Activated naive CD4-positive, alpha-beta T cell treated with anti-CD3 and anti-CD28 coated beads, Interleukin-2, amount 10 ng/mL, durations not matched to agents 7 days and 5 days (primary cell): ENCODE data around the gene KCTD14.
"Not testable (repeated sequence)": the region's sequence is repeated elsewhere in the genome, so short reads cannot be mapped to it uniquely, and the experiment has no call there.

Source experiments
- CTCF ChIA-PET: fragments of 350-600 bp; sonication (Branson Sonifier 250); formaldehyde crosslinking; loops from one replicate; lab custom pipeline; 2021; ENCODE audit warnings: antibody characterized with exemption; lab: Charles Lee
- DNase-seq: peaks from one replicate; pipeline ENCODE4 v3.0.0-alpha.2; 2020
- H3K27ac Mint-ChIP-seq: one replicate; pipeline ENCODE4 v1.8.0; 2021; ENCODE audit warnings: mild to moderate bottlenecking, moderate library complexity, mixed read lengths
- H3K27me3 Mint-ChIP-seq: one replicate; pipeline ENCODE4 v1.8.0; 2021; ENCODE audit warnings: mild to moderate bottlenecking, mixed read lengths
- H3K36me3 Mint-ChIP-seq: one replicate; pipeline ENCODE4 v1.8.0; 2021; ENCODE audit warnings: mixed read lengths
- H3K4me1 Mint-ChIP-seq: one replicate; pipeline ENCODE4 v1.8.0; 2021; ENCODE audit warnings: mixed read lengths
- H3K4me3 Mint-ChIP-seq: one replicate; pipeline ENCODE4 v1.8.0; 2021; ENCODE audit warnings: mild to moderate bottlenecking, moderate library complexity, mixed read lengths
- H3K9me3 Mint-ChIP-seq: one replicate; pipeline ENCODE4 v1.8.0; 2021; ENCODE audit warnings: mixed read lengths

KCTD14 gene

DNA sequence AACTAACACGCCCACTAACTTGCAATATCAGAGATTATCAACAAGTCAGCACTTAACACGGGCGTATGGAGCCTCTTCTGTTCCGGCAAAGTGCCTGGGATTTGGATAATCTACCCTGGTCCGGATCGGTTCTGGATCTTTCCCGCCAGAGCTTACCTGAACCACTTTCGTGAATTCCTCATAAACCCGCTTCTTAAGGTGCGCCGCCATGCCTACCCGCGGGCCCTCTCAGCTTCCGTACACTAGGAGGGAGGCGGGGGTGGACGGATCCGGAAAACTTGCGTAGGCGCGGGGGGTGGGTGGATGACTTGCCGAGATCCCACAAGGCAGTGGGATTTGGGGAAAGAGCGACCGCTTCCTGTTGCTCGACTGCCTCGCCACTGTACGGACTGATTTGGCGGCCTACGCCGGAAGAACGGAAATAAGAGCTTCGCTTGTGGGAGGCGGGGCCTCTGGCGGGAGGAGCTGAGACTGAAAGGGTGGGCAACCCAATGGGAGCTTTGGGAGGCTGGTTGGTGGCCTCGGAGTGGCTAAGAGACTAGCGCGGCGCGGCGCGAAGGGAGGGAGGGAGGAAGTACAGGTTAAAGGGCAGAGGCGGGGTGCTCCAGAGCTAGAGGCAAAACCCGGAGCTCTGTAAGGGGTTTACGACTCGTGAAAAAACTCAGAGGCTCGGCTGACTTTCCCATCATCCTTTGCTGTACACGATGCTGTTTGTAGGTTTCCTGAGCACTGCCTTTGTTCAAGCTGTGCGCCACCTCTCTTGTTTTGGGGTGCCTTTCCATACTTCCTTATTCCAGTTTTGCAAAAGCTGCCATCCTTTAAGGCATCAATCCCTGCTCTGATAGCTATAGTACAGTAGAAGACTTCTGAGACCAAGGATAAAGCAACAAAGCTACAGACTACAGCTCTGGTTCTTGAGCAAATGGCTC lies 28.4 kb downstream of the KCTD14 start, which contains the start of gene INTS4:
Gene INTS4, minus strand, starts transcription at position 235 of the 929 bp plus-strand sequence. Its CDS starts 25 bp downstream, at position 210.
- H3K36me3 Mint-ChIP-seq = no peaks in the 10 kb centered on the region
- H3K4me3 Mint-ChIP-seq = peak within 1 kb of the TSS; percentile 90
- H3K27me3 Mint-ChIP-seq = no peaks in the 10 kb centered on the region
- H3K27ac Mint-ChIP-seq = peak within 1 kb of the TSS; percentile 92
- H3K4me1 Mint-ChIP-seq = peaks cover 20% of the 10 kb centered on the region
- CTCF ChIA-PET = interaction anchor here (0.6 to 1.8 kb wide), 6 partner anchors 10 to 570 kb away, joined by 3 to 14 read pairs (median 5); partner anchors contain the start of gene RSF1
- H3K9me3 Mint-ChIP-seq = no peaks in the 10 kb centered on the region
- DNase-seq = peak; percentile 99

DNA sequence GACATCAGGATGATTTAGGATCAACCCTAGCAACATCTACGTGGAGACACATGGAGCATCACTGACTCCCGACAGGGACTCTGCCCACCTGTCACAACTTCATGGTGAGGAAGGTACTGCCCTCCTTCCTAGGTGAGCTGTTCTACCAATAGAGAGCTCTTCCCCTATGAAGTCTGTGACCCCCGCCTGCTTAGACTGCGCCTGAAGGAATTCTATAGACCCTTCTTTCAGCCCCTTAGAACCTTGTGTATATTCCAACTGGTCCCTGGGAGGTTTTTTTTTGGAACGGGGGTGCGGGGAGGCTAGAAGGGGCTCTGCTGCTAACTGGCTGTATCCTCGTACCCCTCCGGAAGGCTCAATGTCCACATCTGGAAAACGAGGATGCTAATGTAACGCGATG lies 29.2 kb downstream of the KCTD14 start:
- Mint-ChIP-seq H3K4me3 (peak overlapping the region; percentile 90), H3K27ac (peak overlapping the region; percentile 92), H3K27me3 (no peaks in the 10 kb centered on the region), H3K4me1 (peaks cover 20% of the 10 kb centered on the region), H3K9me3 (no peaks in the 10 kb centered on the region), H3K36me3 (peaks cover under 1% of the 10 kb centered on the region)
- CTCF ChIA-PET = interaction anchor here (1.8 kb wide), 1 partner anchor 52 kb away, joined by 6 read pairs; no protein-coding TSS in a partner anchor
- DNase-seq = no peak

GRCh38 chr11:77990981-77991380 lies 32.1 kb downstream of the KCTD14 start:
- CTCF ChIA-PET = no interaction called here
- Mint-ChIP-seq H3K27ac (no peak overlapping the region), H3K4me1 (peaks cover 22% of the 10 kb centered on the region), H3K36me3 (peaks cover 18% of the 10 kb centered on the region), H3K27me3 (no peaks in the 10 kb centered on the region), H3K9me3 (no peaks in the 10 kb centered on the region), H3K4me3 (no peak overlapping the region)
- no peak for DNase-seq

GRCh38 chr11:77986456-77986855 lies 36.6 kb downstream of the KCTD14 start:
- H3K4me1 Mint-ChIP-seq, H3K27ac Mint-ChIP-seq, H3K27me3 Mint-ChIP-seq, DNase-seq, H3K9me3 Mint-ChIP-seq, H3K4me3 Mint-ChIP-seq: not testable (repeated sequence)
- CTCF ChIA-PET = interaction anchor here (0.9 kb wide), 1 partner anchor 13 kb away, joined by 3 read pairs; no protein-coding TSS in a partner anchor
- peaks cover 43% of the 10 kb centered on the region for H3K36me3 Mint-ChIP-seq

- Mint-ChIP-seq H3K4me3 (no peak overlapping the region), H3K27ac (no peak overlapping the region), H3K4me1 (no peaks in the 10 kb centered on the region), H3K36me3 (peaks cover 47% of the 10 kb centered on the region), H3K9me3 (no peaks in the 10 kb centered on the region), H3K27me3 (no peaks in the 10 kb centered on the region)
- DNase-seq = no peak
- CTCF ChIA-PET = no interaction called here
Measured at GRCh38 chr11:77981346-77981947, 41.6 kb downstream of the KCTD14 start.

GRCh38 chr11:77968337-77968736 lies 54.7 kb downstream of the KCTD14 start:
- no peaks in the 10 kb centered on the region for H3K27me3 Mint-ChIP-seq
- no peak for DNase-seq
- CTCF ChIA-PET = no interaction called here
- H3K27ac Mint-ChIP-seq = no peak overlapping the region
- no peaks in the 10 kb centered on the region for H3K4me1 Mint-ChIP-seq
- peaks cover 8% of the 10 kb centered on the region for H3K36me3 Mint-ChIP-seq
- H3K9me3 Mint-ChIP-seq = no peaks in the 10 kb centered on the region
- H3K4me3 Mint-ChIP-seq = no peak overlapping the region

DNA sequence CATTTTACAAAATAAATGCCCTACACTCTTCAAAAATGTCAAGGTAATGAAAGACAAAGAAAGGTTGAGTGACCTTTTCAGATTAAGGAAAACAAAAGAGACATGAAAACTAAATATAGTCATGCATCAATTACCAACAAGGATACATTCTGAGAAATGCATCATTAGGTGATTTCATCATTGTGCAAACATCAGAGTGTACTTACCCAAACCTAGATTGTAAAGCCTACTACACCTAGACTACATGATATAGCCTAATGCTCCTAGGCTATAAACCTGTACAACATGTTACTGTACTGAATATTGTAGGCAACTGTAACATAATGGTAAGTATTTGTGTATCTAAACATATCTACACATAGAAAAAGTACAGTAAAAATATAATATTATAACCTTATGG lies 55.3 kb downstream of the KCTD14 start:
- no peaks in the 10 kb centered on the region for H3K4me1 Mint-ChIP-seq

GRCh38 chr11:77967121-77967520 lies 56.0 kb downstream of the KCTD14 start:
- CTCF ChIA-PET = no interaction called here
- H3K36me3 Mint-ChIP-seq = peaks cover 8% of the 10 kb centered on the region
- no peak overlapping the region for H3K4me3 Mint-ChIP-seq
- H3K27ac Mint-ChIP-seq = no peak overlapping the region
- no peaks in the 10 kb centered on the region for H3K4me1 Mint-ChIP-seq
- H3K27me3 Mint-ChIP-seq = no peaks in the 10 kb centered on the region
- DNase-seq = no peak
- H3K9me3 Mint-ChIP-seq = no peaks in the 10 kb centered on the region

More for the DNA sequence above, 55.3 kb downstream of the KCTD14 start:
- Mint-ChIP-seq H3K27me3 (no peaks in the 10 kb centered on the region), H3K27ac (no peak overlapping the region), H3K9me3 (no peaks in the 10 kb centered on the region), H3K36me3 (peaks cover 8% of the 10 kb centered on the region), H3K4me3 (no peak overlapping the region)
- CTCF ChIA-PET = no interaction called here
- no peak for DNase-seq

- CTCF ChIA-PET = no interaction called here
- no peak overlapping the region for H3K27ac Mint-ChIP-seq
- no peaks in the 10 kb centered on the region for H3K9me3 Mint-ChIP-seq
- H3K36me3 Mint-ChIP-seq = peaks cover 8% of the 10 kb centered on the region
- DNase-seq = no peak
- H3K4me1 Mint-ChIP-seq = no peaks in the 10 kb centered on the region
- H3K4me3 Mint-ChIP-seq = no peak overlapping the region
- no peaks in the 10 kb centered on the region for H3K27me3 Mint-ChIP-seq
Measured at GRCh38 chr11:77966338-77966737, 56.7 kb downstream of the KCTD14 start.
